Skeletal muscle satellite cell (primary cell): ENCODE data around the gene SLC39A2.
A peak's percentile ranks its signal among the peaks of the same experiment; 100 is the strongest.
"Not testable (repeated sequence)": the region's sequence is repeated elsewhere in the genome, so short reads cannot be mapped to it uniquely, and the experiment has no call there.

Experiments
- H3K27me3 ChIP-seq: 2 replicates; pipeline ENCODE4 v1.7.0; 2013; ENCODE audit warnings: low read length; ENCODE audit not compliant: control insufficient read depth, insufficient read depth
- H3K36me3 ChIP-seq: 2 replicates; pipeline ENCODE4 v1.7.0; 2013; ENCODE audit warnings: mild to moderate bottlenecking, control low read depth, low read length; ENCODE audit not compliant: insufficient read depth
- H3K4me1 ChIP-seq: 2 replicates; pipeline ENCODE4 v1.7.0; 2013; ENCODE audit warnings: low read length; ENCODE audit not compliant: control insufficient read depth, insufficient read depth
- H3K4me2 ChIP-seq: 2 replicates; pipeline ENCODE4 v1.7.0; 2013; ENCODE audit warnings: mild to moderate bottlenecking, low read length
- H3K4me3 ChIP-seq: 2 replicates; pipeline ENCODE4 v1.7.0; 2013; ENCODE audit warnings: low read length
- H3K9ac ChIP-seq: 2 replicates; pipeline ENCODE4 v1.7.0; 2013; ENCODE audit warnings: mild to moderate bottlenecking, low read depth, low read length, moderate library complexity
- H3K9me3 ChIP-seq: replicated peaks from 2 replicates; pipeline ENCODE4 v1.7.0; 2013; ENCODE audit warnings: mild to moderate bottlenecking, control low read depth, low read length

Gene SLC39A2

DNA sequence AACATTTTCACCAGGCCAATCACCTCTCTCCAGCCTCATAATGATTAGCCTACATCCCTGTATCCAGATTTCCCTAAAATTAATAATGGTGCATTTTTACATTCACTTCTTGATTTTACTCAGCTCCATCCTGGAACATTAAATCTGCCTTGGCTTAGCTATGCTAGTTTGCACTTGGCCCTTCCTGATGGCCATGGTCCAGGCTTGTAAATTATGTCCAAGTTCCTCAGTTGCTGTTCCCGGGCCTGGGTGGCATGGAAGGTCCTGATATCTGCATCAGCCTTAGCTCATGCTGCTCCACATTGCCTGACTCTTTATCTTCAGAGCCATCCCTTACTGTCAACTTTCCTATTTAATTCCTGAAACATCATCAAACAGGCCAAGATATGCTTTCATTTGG is 20.4 kb upstream of the SLC39A2 start:
- Histone ChIP-seq H3K9ac (no peak overlapping the region), H3K4me2 (no peak overlapping the region), H3K9me3 (no peaks in the 10 kb centered on the region), H3K36me3 (no peaks in the 10 kb centered on the region), H3K4me3 (no peak overlapping the region), H3K27me3 (no peaks in the 10 kb centered on the region), H3K4me1 (peaks cover 15% of the 10 kb centered on the region)

- H3K27me3 ChIP-seq, result no peaks in the 10 kb centered on the region
- H3K9me3 ChIP-seq, result no peaks in the 10 kb centered on the region
- H3K4me3 ChIP-seq, result no peak overlapping the region
- no peak overlapping the region for H3K9ac ChIP-seq
- peaks cover 2% of the 10 kb centered on the region for H3K4me1 ChIP-seq
- H3K4me2 ChIP-seq, result no peak overlapping the region
- no peaks in the 10 kb centered on the region for H3K36me3 ChIP-seq
These were observed 18.2 kb upstream of the SLC39A2 start for GRCh38 chr14:20980906-20981305.

- no peak overlapping the region for H3K4me3 ChIP-seq
- H3K4me1 ChIP-seq, result peaks cover 18% of the 10 kb centered on the region
- no peaks in the 10 kb centered on the region for H3K9me3 ChIP-seq
- H3K4me2 ChIP-seq, result no peak overlapping the region
- H3K9ac ChIP-seq, result no peak overlapping the region
- no peaks in the 10 kb centered on the region for H3K27me3 ChIP-seq
- no peaks in the 10 kb centered on the region for H3K36me3 ChIP-seq
These were observed 16.3 kb upstream of the SLC39A2 start for GRCh38 chr14:20982646-20983369.

- not testable (repeated sequence) for H3K36me3 ChIP-seq, H3K9me3 ChIP-seq, H3K9ac ChIP-seq, H3K27me3 ChIP-seq, H3K4me3 ChIP-seq, H3K4me2 ChIP-seq
- peaks cover 31% of the 10 kb centered on the region for H3K4me1 ChIP-seq
These were observed 13.4 kb upstream of the SLC39A2 start for GRCh38 chr14:20985650-20986049.

- Histone ChIP-seq H3K9me3 (no peaks in the 10 kb centered on the region), H3K36me3 (peaks cover under 1% of the 10 kb centered on the region), H3K4me3 (no peak overlapping the region), H3K4me2 (peak overlapping the region; percentile 56), H3K4me1 (peaks cover 38% of the 10 kb centered on the region), H3K9ac (no peak overlapping the region), H3K27me3 (no peaks in the 10 kb centered on the region)
These were observed 12.3 kb upstream of the SLC39A2 start for GRCh38 chr14:20986811-20987210.

GRCh38 chr14:20988717-20989470 is 10.2 kb upstream of the SLC39A2 start:
- Histone ChIP-seq H3K9me3 (no peaks in the 10 kb centered on the region), H3K27me3 (no peaks in the 10 kb centered on the region), H3K9ac (peak overlapping the region; percentile 76), H3K36me3 (peaks cover 17% of the 10 kb centered on the region), H3K4me2 (peak overlapping the region; percentile 67), H3K4me1 (peaks cover 38% of the 10 kb centered on the region), H3K4me3 (peak overlapping the region; percentile 39)

DNA sequence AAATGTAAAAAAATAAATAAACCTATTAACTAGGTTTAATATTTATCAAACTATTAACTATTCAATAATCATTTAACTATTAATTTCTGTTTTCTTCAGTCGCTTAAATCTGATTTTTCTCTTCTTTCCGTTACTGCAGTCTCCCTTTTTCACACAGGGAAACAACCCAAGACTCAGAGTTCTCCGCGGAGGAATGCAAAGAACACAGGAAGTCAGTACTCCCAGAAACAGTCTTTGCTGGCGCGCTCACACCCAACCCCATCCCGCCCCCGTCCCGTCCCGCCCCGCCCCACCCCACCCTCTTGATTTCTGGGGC is 9.7 kb upstream of the SLC39A2 start:
- Histone ChIP-seq H3K9me3 (no peaks in the 10 kb centered on the region), H3K9ac (peak overlapping the region; percentile 76), H3K36me3 (peaks cover 23% of the 10 kb centered on the region), H3K27me3 (no peaks in the 10 kb centered on the region), H3K4me3 (peak overlapping the region; percentile 39), H3K4me2 (peak overlapping the region; percentile 67), H3K4me1 (peaks cover 38% of the 10 kb centered on the region)

DNA sequence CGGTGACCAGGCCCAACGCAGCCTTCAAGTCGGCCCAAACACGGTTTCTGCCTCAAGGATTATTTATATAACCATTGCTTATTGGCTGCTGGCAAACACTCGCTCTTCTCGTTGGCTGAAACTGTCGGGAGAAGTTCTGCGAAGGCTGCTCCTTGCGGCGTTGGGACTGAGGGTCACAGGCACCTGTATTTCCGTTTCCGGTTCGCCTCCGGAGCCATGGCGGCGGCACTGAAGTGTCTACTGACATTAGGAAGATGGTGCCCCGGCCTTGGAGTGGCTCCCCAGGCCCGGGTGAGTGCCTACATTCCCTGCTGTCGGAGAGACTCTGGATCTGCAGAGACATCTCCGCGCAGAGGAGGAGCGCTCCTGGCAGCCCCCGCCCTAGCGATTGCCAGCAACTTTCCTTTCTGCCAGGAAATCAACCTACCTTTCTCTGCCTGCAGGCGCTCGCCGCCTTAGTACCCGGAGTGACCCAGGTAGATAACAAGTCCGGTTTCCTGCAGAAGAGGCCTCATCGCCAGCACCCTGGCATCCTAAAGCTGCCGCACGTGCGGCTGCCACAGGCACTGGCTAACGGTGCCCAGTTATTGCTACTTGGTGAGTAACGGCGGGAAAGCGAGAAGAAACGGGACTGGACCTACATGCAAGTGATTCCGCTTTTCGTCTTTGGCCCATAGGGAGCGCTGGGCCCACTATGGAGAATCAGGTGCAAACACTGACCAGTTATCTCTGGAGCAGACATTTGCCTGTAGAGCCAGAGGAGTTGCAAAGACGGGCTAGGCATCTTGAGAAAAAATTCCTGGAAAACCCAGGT is 9.1 kb upstream of the SLC39A2 start, which contains the start of gene METTL17:
Gene METTL17, plus strand, starts transcription at position 194 of the 814 bp plus-strand sequence. Its CDS starts 23 bp downstream, at position 217.
- Histone ChIP-seq H3K4me3 (peak within 1 kb of the TSS; percentile 90), H3K4me2 (peak within 1 kb of the TSS; percentile 92), H3K4me1 (peaks cover 38% of the 10 kb centered on the region), H3K36me3 (peaks cover 28% of the 10 kb centered on the region), H3K9me3 (no peaks in the 10 kb centered on the region), H3K27me3 (no peaks in the 10 kb centered on the region), H3K9ac (peak within 1 kb of the TSS; percentile 87)

DNA sequence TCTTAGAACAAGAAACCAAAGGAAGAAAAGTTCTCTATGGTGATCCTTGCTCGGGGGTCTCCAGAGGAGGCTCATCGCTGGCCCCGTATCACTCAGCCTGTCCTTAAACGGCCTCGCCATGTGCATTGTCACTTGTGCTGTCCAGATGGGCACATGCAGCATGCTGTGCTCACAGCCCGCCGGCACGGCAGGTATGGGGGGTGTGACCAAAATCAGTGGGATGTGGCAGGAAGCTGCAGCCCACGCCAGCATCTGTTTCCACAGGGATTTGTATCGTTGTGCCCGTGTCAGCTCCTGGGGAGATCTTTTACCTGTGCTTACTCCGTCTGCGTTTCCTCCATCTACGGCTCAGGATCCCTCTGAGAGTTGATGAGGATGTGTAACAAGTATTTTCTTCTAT is 2.6 kb upstream of the SLC39A2 start:
- H3K36me3 ChIP-seq, result peaks cover 54% of the 10 kb centered on the region
- H3K4me3 ChIP-seq, result no peak overlapping the region
- no peaks in the 10 kb centered on the region for H3K27me3 ChIP-seq
- H3K9ac ChIP-seq, result no peak overlapping the region
- no peak overlapping the region for H3K4me2 ChIP-seq
- H3K9me3 ChIP-seq, result no peaks in the 10 kb centered on the region
- peaks cover 7% of the 10 kb centered on the region for H3K4me1 ChIP-seq

DNA sequence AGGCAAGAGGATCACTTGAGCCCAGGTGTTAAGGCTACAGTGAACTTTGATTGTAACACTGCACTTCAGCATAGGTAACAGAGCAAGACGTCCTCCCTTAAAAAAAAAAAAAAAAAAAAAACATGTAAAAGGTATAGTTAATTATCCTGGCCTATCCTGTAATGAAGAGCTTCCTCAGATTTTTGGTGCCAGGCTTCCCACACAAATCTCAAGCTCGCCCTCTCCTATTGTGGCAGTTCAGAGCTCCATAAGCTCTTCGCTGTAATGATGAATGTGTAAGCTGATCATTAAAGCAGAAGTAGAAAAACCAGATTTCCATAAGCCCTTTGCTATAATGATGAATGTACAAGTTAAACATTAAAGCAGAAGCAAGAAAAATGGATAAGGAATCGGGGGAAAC is 2.0 kb upstream of the SLC39A2 start:
- Histone ChIP-seq H3K9ac (no peak overlapping the region), H3K4me1 (peaks cover 7% of the 10 kb centered on the region), H3K27me3 (no peaks in the 10 kb centered on the region), H3K9me3 (no peaks in the 10 kb centered on the region), H3K4me3 (no peak overlapping the region), H3K36me3 (peaks cover 50% of the 10 kb centered on the region), H3K4me2 (no peak overlapping the region)

- H3K9me3 ChIP-seq, result no peaks in the 10 kb centered on the region
- H3K36me3 ChIP-seq, result peaks cover 46% of the 10 kb centered on the region
- no peaks in the 10 kb centered on the region for H3K27me3 ChIP-seq
- peaks cover 7% of the 10 kb centered on the region for H3K4me1 ChIP-seq
- H3K9ac ChIP-seq, result no peak overlapping the region
- no peak overlapping the region for H3K4me3 ChIP-seq
- no peak overlapping the region for H3K4me2 ChIP-seq
These were observed 1.5 kb upstream of the SLC39A2 start for GRCh38 chr14:20997564-20997963.
